NCI-H2196 (cell line): ENCODE measurements around the gene QARS1.
A peak's percentile ranks its signal among the peaks of the same experiment; 100 is the strongest.

ENCODE experiments used
- DNase-seq: peaks from one replicate; lab custom pipeline; 2025; ENCODE audit not compliant: unreplicated experiment; lab: John Stamatoyannopoulos, UW

QARS1 gene

DNA sequence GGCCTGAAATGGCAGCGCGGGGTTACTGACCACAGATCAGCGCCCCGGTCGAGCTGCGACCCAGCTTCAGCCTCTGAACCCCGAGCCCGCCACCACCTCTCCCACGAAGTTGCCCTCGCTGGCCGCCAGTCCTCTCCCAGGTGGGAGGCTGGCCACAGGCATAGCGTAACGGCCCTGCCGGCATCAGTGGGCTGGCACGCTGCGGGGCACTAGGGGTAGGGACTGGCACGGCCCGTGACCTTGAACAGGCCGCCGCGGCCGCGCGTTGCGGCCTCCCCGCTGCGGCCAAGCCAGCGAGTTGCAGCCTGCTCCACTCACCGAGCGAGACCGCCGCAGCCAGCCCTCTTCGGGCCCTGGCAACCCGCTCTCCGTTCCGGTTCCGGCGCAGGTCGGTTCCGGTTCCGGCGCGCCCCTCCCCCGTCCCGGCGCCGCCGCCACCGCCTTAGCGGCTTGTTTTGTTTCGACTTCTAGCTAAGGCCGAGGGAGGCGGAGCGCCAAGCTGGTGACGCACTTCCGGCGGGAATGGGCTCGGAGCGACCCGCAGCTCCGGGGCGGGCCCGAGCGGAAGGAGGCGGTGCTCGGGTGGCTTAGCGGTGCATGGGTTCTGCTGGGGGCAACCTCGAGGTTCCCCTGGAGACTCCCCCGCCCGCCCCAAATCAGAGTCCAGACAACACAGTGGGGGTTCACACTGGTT lies 16.0 kb upstream of the QARS1 start, which contains the start of gene USP19:
USP19 (minus strand) TSS at position 386 of the 694 bp plus-strand sequence. CDS start 1,678 bp downstream, outside the sequence.
- DNase-seq = peak; percentile 89

DNA sequence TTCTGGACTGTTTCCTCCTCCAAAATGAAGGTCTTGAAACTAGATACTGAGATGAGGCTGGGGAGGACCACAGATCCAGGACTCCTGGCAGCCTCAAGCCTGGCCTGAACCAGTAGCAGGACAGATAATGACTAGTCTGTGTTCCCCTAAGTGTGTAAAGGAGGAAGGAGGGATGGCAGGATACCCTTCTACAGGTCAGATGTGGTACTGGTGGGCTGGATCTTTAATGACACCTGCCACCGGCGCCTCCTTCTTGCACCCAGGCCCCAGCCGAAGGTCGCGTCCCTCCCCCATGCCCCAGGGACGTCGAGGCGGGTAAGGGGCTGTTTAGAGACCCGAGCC lies 15.5 kb upstream of the QARS1 start:
- DNase-seq = no peak

- DNase-seq = no peak
Measured at GRCh38 chr3:49119439-49119838, 14.9 kb upstream of the QARS1 start.

DNA sequence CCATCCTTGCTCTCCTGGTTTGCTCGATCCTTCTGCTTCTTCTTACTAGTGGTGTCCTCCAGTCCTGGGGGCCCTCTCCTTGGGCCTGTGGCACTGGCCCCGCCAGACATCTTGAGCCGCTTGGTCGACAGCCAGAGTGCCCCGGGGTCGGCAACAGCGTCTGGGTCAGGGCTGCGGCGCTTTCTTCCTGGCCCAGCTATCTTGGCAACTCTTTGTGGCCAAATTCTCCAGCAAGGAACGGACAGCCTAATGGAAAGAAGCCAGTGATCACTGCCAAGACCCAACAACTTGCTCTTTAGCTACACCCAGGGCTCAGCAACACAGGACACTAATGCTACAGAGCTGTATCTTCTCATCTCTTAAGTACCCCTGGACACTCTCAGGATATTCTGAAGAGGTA lies 14.5 kb upstream of the QARS1 start:
- DNase-seq = no peak

GRCh38 chr3:49112262-49112661 lies 7.7 kb upstream of the QARS1 start:
- DNase-seq = no peak

- no peak for DNase-seq
Measured at GRCh38 chr3:49111347-49111746, 6.8 kb upstream of the QARS1 start.

DNA sequence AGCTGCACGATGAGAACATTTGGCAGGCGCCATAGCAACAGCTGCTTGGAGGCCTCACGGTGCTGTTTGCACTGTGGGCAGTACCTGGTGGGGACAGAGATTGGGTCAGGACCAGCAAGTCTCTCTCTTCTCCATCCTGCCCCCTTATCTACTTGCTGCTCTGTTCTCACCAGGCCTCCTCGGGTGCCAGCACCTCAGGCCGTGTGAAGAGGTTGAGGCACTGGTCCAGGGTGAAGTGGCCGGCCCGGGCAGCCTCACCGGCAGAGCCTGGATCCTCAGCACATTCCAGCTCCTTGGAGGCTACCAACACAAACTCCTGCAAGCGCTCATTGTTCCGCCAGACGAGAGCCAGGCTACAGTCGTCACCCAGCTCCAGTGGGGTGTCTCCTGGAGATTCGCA lies 6.2 kb upstream of the QARS1 start:
- DNase-seq = no peak

- no peak for DNase-seq
Measured at GRCh38 chr3:49108346-49108745, 3.8 kb upstream of the QARS1 start.

DNA sequence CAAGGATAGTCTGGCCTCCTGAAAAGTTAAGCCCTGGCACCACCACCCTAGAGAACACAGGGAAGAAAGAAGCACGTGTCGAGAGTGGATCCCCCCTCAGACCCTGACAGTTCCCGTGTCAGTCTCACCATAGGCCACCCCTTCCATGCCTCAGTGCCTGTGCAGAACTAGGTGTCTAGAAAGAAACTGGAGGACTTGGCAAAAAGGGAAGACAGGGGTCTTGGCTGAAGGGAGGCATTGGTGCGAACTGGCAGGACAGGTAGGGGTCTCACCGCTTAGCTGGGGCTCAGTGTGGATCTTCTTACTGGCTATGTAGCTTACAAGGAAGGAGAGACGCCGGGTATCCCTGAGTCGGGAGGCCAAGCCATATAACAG lies 518 bp downstream of the QARS1 start:
- DNase-seq = no peak

DNA sequence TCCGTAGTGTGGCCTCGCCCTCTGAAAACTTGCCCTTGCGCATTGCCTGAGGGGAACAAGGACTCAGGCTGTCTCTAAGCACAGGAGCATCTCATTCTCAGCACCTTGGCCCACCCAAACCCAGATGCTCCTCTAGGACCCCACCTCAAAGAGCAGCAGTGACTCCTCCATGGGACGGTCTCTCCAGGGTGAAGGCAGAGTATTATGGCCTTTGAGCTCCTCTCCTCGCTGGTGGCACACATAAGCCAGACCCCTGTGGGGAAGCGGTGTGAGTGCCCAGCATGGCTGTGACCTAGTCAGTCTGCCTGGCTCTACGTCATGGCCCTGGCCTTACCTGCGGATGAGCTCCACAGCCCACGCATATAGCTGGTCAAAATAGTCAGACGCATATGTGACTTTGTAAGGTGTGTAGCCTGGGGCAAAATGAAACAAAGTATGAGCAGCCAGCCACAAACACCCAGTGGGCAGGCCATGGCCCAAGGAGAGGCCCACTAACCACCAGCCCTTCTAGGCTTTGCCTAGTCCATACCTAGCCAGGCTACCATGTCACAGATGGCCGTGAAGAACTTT lies 4.4 kb downstream of the QARS1 start:
- no peak for DNase-seq

GRCh38 chr3:49098910-49099630 lies 5.5 kb downstream of the QARS1 start:
- no peak for DNase-seq

DNA sequence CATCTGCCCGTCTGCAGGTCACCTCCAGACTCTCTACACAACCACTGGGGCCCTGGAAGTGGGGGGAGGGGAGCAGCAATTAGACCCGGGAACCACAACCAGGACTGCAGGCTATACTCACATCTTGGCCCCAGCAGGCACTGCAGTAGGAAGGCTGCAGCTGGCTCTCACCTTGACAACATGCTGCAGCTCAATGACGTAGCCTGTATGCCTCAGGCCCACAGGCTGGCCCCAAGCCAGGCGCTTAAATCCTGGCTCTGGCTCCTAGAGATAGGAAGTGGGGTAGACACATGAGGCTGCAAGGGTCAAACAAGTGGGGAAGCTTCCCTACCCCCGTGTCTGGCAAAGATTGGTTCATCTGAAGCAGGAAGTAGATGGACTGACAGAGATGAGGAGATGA lies 6.1 kb downstream of the QARS1 start:
- DNase-seq = peak; percentile 83

DNA sequence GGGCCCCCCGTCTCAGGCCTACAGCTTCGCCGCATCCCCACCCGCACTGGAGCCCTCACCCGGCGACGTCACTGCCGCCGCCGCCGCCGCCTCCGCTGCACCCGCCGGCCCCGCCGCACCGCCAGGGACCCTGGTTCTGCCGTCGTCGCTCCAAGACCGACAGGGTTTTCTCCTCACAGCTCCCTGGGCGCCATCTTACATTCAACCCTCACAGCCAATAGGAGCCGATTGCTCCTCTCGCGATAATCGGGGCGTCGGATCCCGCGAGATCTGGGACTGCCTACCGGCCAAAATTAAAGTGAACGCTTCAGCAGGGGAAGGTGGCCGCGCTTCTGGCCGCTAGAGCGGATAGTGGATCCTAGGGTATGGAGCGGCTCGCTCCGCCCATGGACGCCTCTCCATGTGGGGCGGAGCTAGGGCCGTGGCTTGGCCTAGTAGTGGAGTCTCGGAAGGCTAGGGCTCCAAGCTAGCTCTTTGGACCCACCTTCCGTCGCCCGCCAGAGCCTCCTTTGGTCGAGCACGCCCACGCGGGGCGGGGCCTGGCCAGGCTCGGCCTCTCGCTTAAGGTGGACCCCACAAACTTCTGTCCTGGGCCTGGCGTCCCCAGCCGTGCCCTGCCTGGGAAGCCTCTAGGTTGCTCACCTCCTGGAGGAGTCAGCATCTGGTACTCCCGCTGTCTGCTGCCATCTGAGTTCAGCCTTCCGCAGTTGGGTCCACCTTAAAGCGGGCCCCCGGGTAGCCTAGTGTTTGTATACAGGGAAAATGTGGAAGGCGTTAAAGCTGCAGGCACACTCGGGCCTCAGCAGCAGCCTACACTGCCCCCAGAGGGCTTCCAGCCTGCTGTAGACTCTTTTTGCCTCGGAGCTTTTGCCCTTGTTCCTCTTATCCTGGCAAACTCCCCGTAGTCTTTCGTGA lies 10.4 kb downstream of the QARS1 start, which contains the start of gene QRICH1:
QRICH1 (minus strand) TSS at position 219 of the 915 bp plus-strand sequence. CDS start 17,054 bp downstream, outside the sequence.
- peak; percentile 89 for DNase-seq

- peak; percentile 49 for DNase-seq
Measured at GRCh38 chr3:49092938-49093852, 11.4 kb downstream of the QARS1 start.

DNA sequence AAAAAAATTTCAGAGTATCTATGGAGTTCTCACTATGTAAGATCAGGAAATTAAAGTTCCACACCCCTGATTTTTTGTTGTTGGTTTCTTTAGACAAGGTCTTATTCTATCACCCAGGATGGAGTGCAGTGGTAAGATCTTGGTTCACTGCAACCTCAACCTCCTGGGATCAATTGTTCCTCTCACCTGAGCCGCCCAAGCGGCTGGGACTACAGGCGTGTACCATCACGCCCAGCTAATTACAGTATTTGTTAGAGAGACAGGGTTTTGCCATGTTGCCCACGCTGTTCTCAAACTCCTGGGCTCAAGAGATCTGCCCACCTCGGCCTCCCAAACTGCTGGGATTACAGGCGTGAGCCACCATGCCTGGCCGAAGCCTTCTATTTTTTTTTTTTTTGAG lies 23.1 kb downstream of the QARS1 start:
- no peak for DNase-seq

- DNase-seq = no peak
Measured at GRCh38 chr3:49079270-49079669, 25.3 kb downstream of the QARS1 start.

GRCh38 chr3:49076646-49077045 lies 27.9 kb downstream of the QARS1 start:
- no peak for DNase-seq

- no peak for DNase-seq
Measured at GRCh38 chr3:49076116-49076515, 28.4 kb downstream of the QARS1 start.

- DNase-seq = no peak
Measured at GRCh38 chr3:49058011-49058410, 46.5 kb downstream of the QARS1 start.

- DNase-seq = no peak
Measured at GRCh38 chr3:49057268-49057667, 47.3 kb downstream of the QARS1 start.
